Suprapubic skin (tissue), 4 donors: Measurements from ENCODE around the gene DUSP10. TPM values are rescaled to one million over a fixed set of nuclear protein-coding genes. Genes with fewer than 3 reads are reported as not detected.

ENCODE experiments used
- DNase-seq, 2 donors: peaks; one replicate each; pipeline ENCODE4 v3.0.0-alpha.2; 2019; ENCODE audit warnings: low spot score in 2 of 2
- H3K27ac ChIP-seq: fragments of 200-600 bp; sonication (generic); one replicate; pipeline ENCODE4 v1.5.1; 2019
- H3K27me3 ChIP-seq: fragments of 200-600 bp; sonication (generic); one replicate; pipeline ENCODE4 v1.5.1; 2019
- H3K36me3 ChIP-seq: fragments of 200-600 bp; sonication (generic); one replicate; pipeline ENCODE4 v1.5.1; 2019
- H3K4me1 ChIP-seq: fragments of 200-600 bp; sonication (generic); one replicate; pipeline ENCODE4 v1.5.1; 2019
- H3K4me3 ChIP-seq: fragments of 200-600 bp; sonication (generic); one replicate; pipeline ENCODE4 v1.5.1; 2019; ENCODE audit warnings: mild to moderate bottlenecking
- H3K9me3 ChIP-seq: fragments of 200-600 bp; sonication (generic); one replicate; pipeline ENCODE4 v1.5.1; 2019
- CTCF ChIP-seq, 2 donors: fragments of 200-600 bp in 1 of 2; fragments of 450-650 bp in 1 of 2; sonication (generic) in 1 of 2; IDR thresholded peaks; one replicate each; pipeline ENCODE4 v1.5.1; 2016 to 2019; ENCODE audit warnings: antibody characterized with exemption in 2 of 2, mild to moderate bottlenecking in 1 of 2, moderate library complexity in 1 of 2
- EP300 ChIP-seq: sonication (generic); formaldehyde crosslinking; IDR thresholded peaks from one replicate; pipeline ENCODE4 v1.6.1; 2017; ENCODE audit warnings: antibody characterized with exemption
- POLR2A ChIP-seq, 2 donors: fragments of 450-650 bp; IDR thresholded peaks; one replicate each; pipeline ENCODE4 v1.6.1; 2017; ENCODE audit warnings: antibody characterized with exemption in 2 of 2, mild to moderate bottlenecking in 2 of 2, moderate library complexity in 2 of 2
- POLR2AphosphoS5 ChIP-seq, 3 donors: sonication (generic); formaldehyde crosslinking; IDR thresholded peaks; one replicate each; pipeline ENCODE4 v1.6.1; 2017; ENCODE audit warnings: antibody characterized with exemption in 3 of 3
- WGBS: methylation state at CpG from one replicate; pipeline ENCODE4 v1.1.5; 2018; 5-methylcytosine and 5-hydroxymethylcytosine counted together
- total RNA-seq, 4 donors: library from RNA; depleted of rRNA; stranded (reverse); fragments of >200 nt; gene quantifications; one replicate each; pipeline ENCODE4 v1.1.0, GENCODE V29; 2016

The DUSP10 gene
- total RNA-seq, 4 donors from 2014 or later: 9.5 to 18.6 (median 15.3) TPM

- Histone ChIP-seq H3K27me3 (no peaks in the 10 kb centered on the region), H3K27ac (no peak overlapping the region), H3K36me3 (no peaks in the 10 kb centered on the region), H3K9me3 (no peaks in the 10 kb centered on the region), H3K4me3 (no peak overlapping the region), H3K4me1 (no peaks in the 10 kb centered on the region)
- TF ChIP-seq CTCF (IDR thresholded peaks at IDR 0.05): no peak
- WGBS: 21% methylated on average over 2 of the region's 2 CpGs
- no peak for DNase-seq
Observed at GRCh38 chr1:221765527-221765926, 23.6 kb upstream of the DUSP10 start.

- no peak overlapping the region for H3K4me3 ChIP-seq
- no peak overlapping the region for H3K27ac ChIP-seq
- H3K4me1 ChIP-seq: no peaks in the 10 kb centered on the region
- DNase-seq: no peak
- H3K27me3 ChIP-seq: no peaks in the 10 kb centered on the region
- TF ChIP-seq POLR2AphosphoS5 (IDR thresholded peaks at IDR 0.05) (no peak), POLR2A (IDR thresholded peaks at IDR 0.05) (no peak), EP300 (no peak)
- H3K9me3 ChIP-seq: no peaks in the 10 kb centered on the region
- WGBS: 92% methylated on average over 2 of the region's 2 CpGs
- no peaks in the 10 kb centered on the region for H3K36me3 ChIP-seq
Observed at GRCh38 chr1:221762121-221762520, 20.2 kb upstream of the DUSP10 start.

GRCh38 chr1:221761354-221762002 is 19.6 kb upstream of the DUSP10 start:
- Histone ChIP-seq H3K27ac (no peak overlapping the region), H3K4me3 (no peak overlapping the region), H3K4me1 (no peaks in the 10 kb centered on the region), H3K36me3 (no peaks in the 10 kb centered on the region), H3K9me3 (no peaks in the 10 kb centered on the region), H3K27me3 (no peaks in the 10 kb centered on the region)
- WGBS: 94% methylated on average over 4 of the region's 4 CpGs
- TF ChIP-seq CTCF (IDR thresholded peaks at IDR 0.05): no peak
- no peak for DNase-seq

GRCh38 chr1:221760911-221761310 is 19.0 kb upstream of the DUSP10 start:
- H3K27ac ChIP-seq: no peak overlapping the region
- no peaks in the 10 kb centered on the region for H3K9me3 ChIP-seq
- TF ChIP-seq POLR2AphosphoS5 (IDR thresholded peaks at IDR 0.05) (no peak), POLR2A (IDR thresholded peaks at IDR 0.05) (no peak), CTCF (IDR thresholded peaks at IDR 0.05) (no peak), EP300 (no peak)
- DNase-seq: no peak
- H3K36me3 ChIP-seq: no peaks in the 10 kb centered on the region
- 87% methylated on average over 3 of the region's 3 CpGs for WGBS
- no peaks in the 10 kb centered on the region for H3K4me1 ChIP-seq
- no peaks in the 10 kb centered on the region for H3K27me3 ChIP-seq
- no peak overlapping the region for H3K4me3 ChIP-seq

GRCh38 chr1:221759436-221759835 is 17.5 kb upstream of the DUSP10 start:
- H3K9me3 ChIP-seq: no peaks in the 10 kb centered on the region
- H3K4me3 ChIP-seq: no peak overlapping the region
- no peak overlapping the region for H3K27ac ChIP-seq
- H3K36me3 ChIP-seq: no peaks in the 10 kb centered on the region
- no peaks in the 10 kb centered on the region for H3K4me1 ChIP-seq
- 51% methylated on average over 3 of the region's 3 CpGs for WGBS
- H3K27me3 ChIP-seq: no peaks in the 10 kb centered on the region
- DNase-seq: no peak
- no peak for TF ChIP-seq EP300
- no peak for TF ChIP-seq POLR2AphosphoS5 (IDR thresholded peaks at IDR 0.05)
- TF ChIP-seq POLR2A (IDR thresholded peaks at IDR 0.05): no peak
- TF ChIP-seq CTCF (IDR thresholded peaks at IDR 0.05): no peak

DNA sequence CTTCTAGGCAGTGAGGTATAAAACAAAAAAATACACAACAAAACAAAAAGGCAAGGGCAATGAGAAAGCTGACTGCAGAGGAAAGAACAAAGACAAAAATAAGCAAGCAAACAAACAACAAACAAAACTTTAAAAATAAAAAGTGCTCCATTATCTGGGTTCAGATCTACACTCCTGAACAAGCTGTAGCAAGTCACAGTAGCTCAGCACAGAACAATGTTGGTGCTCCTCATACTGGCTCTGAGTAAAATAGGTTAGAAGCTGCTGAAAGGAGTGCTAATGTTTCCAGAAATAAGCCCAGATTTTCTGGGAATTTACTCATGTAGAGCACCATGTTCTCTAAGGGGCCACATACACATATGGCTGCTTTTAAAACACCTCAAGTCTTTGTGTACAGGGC is 16.6 kb upstream of the DUSP10 start:
- H3K36me3 ChIP-seq: no peaks in the 10 kb centered on the region
- TF ChIP-seq POLR2A (IDR thresholded peaks at IDR 0.05) (no peak), EP300 (no peak), CTCF (IDR thresholded peaks at IDR 0.05) (no peak), POLR2AphosphoS5 (IDR thresholded peaks at IDR 0.05) (no peak)
- H3K9me3 ChIP-seq: no peaks in the 10 kb centered on the region
- no peaks in the 10 kb centered on the region for H3K4me1 ChIP-seq
- H3K27ac ChIP-seq: peak overlapping the region; percentile 31
- H3K27me3 ChIP-seq: no peaks in the 10 kb centered on the region
- no peak overlapping the region for H3K4me3 ChIP-seq
- DNase-seq: no peak
